Psoas muscle (tissue), 8 donors: ENCODE data around the gene POC1A. TPM values are rescaled to one million over a fixed set of nuclear protein-coding genes. Genes with fewer than 3 reads are reported as not detected.

Source experiments
- ATAC-seq, 4 donors: fragments of 200-7000 bp; cut with Tn5 transposase; one replicate each; pipeline ENCODE4 v1.9.1; 2020; ENCODE audit warnings: moderate library complexity in 3 of 4, mild to moderate bottlenecking in 2 of 4
- DNase-seq, 2 donors: peaks; one replicate each; pipeline ENCODE4 v3.0.0-alpha.2; 2020
- H3K27ac ChIP-seq: fragments of 200-600 bp; one replicate; pipeline ENCODE4 v1.8.0; 2022
- H3K27me3 ChIP-seq, 3 donors: fragments of 200-600 bp in 1 of 3; one replicate each; pipeline versions ENCODE4 v1.6.1 to v1.8.0; 2013 to 2022; ENCODE audit warnings: low read length in 2 of 3, mild to moderate bottlenecking in 2 of 3, moderate library complexity in 1 of 3; ENCODE audit not compliant: insufficient read depth in 3 of 3
- H3K36me3 ChIP-seq, 2 donors: fragments of 200-600 bp in 1 of 2; one replicate each; pipeline versions ENCODE4 v1.6.1 to v1.8.0; 2013 to 2022; ENCODE audit warnings: low read depth in 1 of 2, mild to moderate bottlenecking in 1 of 2, moderate library complexity in 1 of 2; ENCODE audit not compliant: insufficient read depth in 1 of 2
- H3K4me1 ChIP-seq: fragments of 200-600 bp; one replicate; pipeline ENCODE4 v1.8.0; 2022
- H3K4me3 ChIP-seq: fragments of 200-600 bp; one replicate; pipeline ENCODE4 v1.8.0; 2022; ENCODE audit warnings: mild to moderate bottlenecking
- H3K9me3 ChIP-seq: fragments of 200-600 bp; one replicate; pipeline ENCODE4 v1.8.0; 2022
- CTCF ChIP-seq: fragments of 200-600 bp; IDR thresholded peaks from one replicate; pipeline ENCODE4 v1.8.0; 2022; ENCODE audit warnings: antibody characterized with exemption
- WGBS, 3 donors: extraction: QIAGEN DNeasy Blood & Tissue Kit; methylation state at CpG; one replicate each; pipeline versions ENCODE4 v1.1.6 to v1.1.7; 2013; 5-methylcytosine and 5-hydroxymethylcytosine counted together
- intact Hi-C, 2 donors: fragments of 100-400 bp; cut with DNase I; formaldehyde crosslinking; loops; one replicate each; pipeline versions ENCODE4 v1.11.0 to v1.14.2; 2022
- polyA plus RNA-seq, 3 donors: library from polyadenylated mRNA; stranded (reverse); fragments of 200-250 nt; gene quantifications; one replicate each; pipeline ENCODE4 v1.2.3, GENCODE V29; 2013
- total RNA-seq, 4 donors: library from RNA; stranded (reverse); fragmentation: NEBNext Ultra II Directional in 2 of 4; extraction: Animal tissue kit (Norgen Biotek cat#: 25700) in 2 of 4; gene quantifications; one replicate each; pipeline versions ENCODE4 v1.2.1 to v1.2.4, GENCODE V29; 2021 to 2023
- donor health status: healthy with polysubstance abuse.
- donor health status: DM: no; HTN: no; CAD: no; lungs with moderate emphysema.
- donor health status: Bipolar disorder and iron deficiency.
- donor health status: healthy.
- donor health status: DM: yes; HTN: yes; CAD: no.
- donor health status: DM: no; HTN: no; CAD: no.
- donor health status: DM: no; HTN: no; CAD: no.
- donor health status: DM: yes; HTN: yes; CAD: no.

The POC1A gene
- total and polyA plus RNA-seq, 7 donors = 0.87 to 3.2 (median 1.7) TPM

- ATAC-seq (no peak), DNase-seq (peak in 1 of 2 donors; percentile 25)
- Histone ChIP-seq H3K4me1 (peaks cover 19% of the 10 kb centered on the region), H3K9me3 (no peaks in the 10 kb centered on the region), H3K27ac (no peak overlapping the region), H3K27me3 (no peaks in the 10 kb centered on the region), H3K4me3 (no peak overlapping the region), H3K36me3 (no peaks in the 10 kb centered on the region)
- 80 to 92% (median 91%) methylated on average over 3 of the region's 3 CpGs for WGBS, 3 donors
- intact Hi-C loops = loop anchor here (1.0 to 5.0 kb wide), 5 partner anchors 20 to 142 kb away; partner anchors contain the start of gene DUSP7 (in 1 of the 2)
- TF ChIP-seq CTCF = no peak
These were observed 10.6 kb downstream of the POC1A start for GRCh38 chr3:52143616-52144015.

GRCh38 chr3:52143156-52143555 lies 11.1 kb downstream of the POC1A start:
- ATAC-seq = no peak
- no peak for TF ChIP-seq CTCF
- DNase-seq = peak in 1 of 2 donors; percentile 40
- Histone ChIP-seq H3K4me3 (no peak overlapping the region), H3K9me3 (no peaks in the 10 kb centered on the region), H3K4me1 (peaks cover 19% of the 10 kb centered on the region), H3K27me3 (no peaks in the 10 kb centered on the region), H3K36me3 (no peaks in the 10 kb centered on the region), H3K27ac (no peak overlapping the region)
- intact Hi-C loops = loop anchor here in 1 of 2 donors (2.0 to 5.0 kb wide), 2 partner anchors 86 to 140 kb away; partner anchors contain the start of gene DUSP7
- WGBS, 3 donors = 97 to 100% (median 97%) methylated on average over 4 of the region's 4 CpGs

GRCh38 chr3:52141751-52142150 lies 12.5 kb downstream of the POC1A start:
- H3K27ac ChIP-seq = no peak overlapping the region
- H3K36me3 ChIP-seq = no peaks in the 10 kb centered on the region
- intact Hi-C loops = loop anchor here in 1 of 2 donors (2.0 to 5.0 kb wide), 2 partner anchors 84 to 139 kb away; partner anchors contain the start of gene DUSP7
- H3K4me3 ChIP-seq = no peak overlapping the region
- TF ChIP-seq CTCF = no peak
- H3K27me3 ChIP-seq = no peaks in the 10 kb centered on the region
- peaks cover 22% of the 10 kb centered on the region for H3K4me1 ChIP-seq
- no peak for DNase-seq
- WGBS, 3 donors = 97 to 100% (median 98%) methylated on average over 7 of the region's 7 CpGs
- no peaks in the 10 kb centered on the region for H3K9me3 ChIP-seq
- ATAC-seq = no peak

DNA sequence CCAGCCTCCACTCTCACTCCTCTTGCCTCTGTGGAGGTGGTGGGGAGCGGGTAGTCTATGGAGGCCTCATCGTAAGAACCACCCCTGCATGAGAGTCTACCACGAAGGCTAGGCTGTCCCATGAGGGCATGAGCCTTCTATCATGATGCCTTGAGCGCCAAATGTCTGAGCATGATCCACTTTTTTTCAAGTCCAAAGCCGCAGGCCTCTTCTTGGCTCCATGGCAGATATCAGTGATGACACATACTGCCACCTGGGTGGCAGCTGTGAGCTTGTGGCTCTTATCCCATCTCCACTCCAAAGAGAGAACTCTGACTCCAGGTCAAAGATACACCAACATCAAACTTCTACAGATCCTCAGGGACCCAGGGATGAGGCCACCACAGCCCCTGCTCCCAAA lies 13.5 kb downstream of the POC1A start:
- intact Hi-C loops = loop anchor here in 1 of 2 donors (5.0 kb wide), 1 partner anchor 83 kb away; the partner anchor contains the start of gene DUSP7
- no peak overlapping the region for H3K4me3 ChIP-seq
- no peak for TF ChIP-seq CTCF
- H3K27ac ChIP-seq = peak overlapping the region; percentile 82
- no peaks in the 10 kb centered on the region for H3K36me3 ChIP-seq
- 65 to 78% (median 70%) methylated on average over 5 of the region's 5 CpGs for WGBS, 3 donors
- no peaks in the 10 kb centered on the region for H3K27me3 ChIP-seq
- DNase-seq (peak in 1 of 2 donors; percentile 56), ATAC-seq (peak; percentile 70 to 83 (median 80))
- peaks cover 30% of the 10 kb centered on the region for H3K4me1 ChIP-seq
- no peaks in the 10 kb centered on the region for H3K9me3 ChIP-seq

DNA sequence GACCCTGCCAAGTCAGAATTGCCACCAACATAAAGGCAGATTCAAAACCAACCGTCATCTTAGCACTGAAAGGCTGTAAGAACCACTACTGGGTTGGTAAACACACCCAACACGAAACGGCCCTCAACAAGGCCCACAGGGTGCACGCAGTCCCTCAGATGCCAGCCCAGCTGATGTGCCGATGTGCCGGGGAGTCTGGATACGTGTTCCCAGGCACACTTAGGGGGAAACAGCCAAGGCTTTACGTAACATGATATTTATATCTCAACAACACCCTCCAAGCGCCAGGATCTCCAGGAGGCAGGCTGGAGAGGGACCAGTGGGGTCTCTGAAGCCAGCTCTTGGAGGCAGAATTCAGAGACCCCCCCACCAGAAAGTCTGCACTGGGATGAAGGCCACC lies 14.2 kb downstream of the POC1A start:
- Histone ChIP-seq H3K4me3 (no peak overlapping the region), H3K4me1 (peaks cover 30% of the 10 kb centered on the region), H3K9me3 (no peaks in the 10 kb centered on the region), H3K27me3 (no peaks in the 10 kb centered on the region), H3K27ac (peak overlapping the region; percentile 82), H3K36me3 (no peaks in the 10 kb centered on the region)
- ATAC-seq = peak; percentile 52 to 85 (median 76)
- WGBS, 3 donors = 28 to 48% (median 39%) methylated on average over 9 of the region's 9 CpGs
- intact Hi-C loops = loop anchor here in 1 of 2 donors (5.0 kb wide), 2 partner anchors 68 to 83 kb away; partner anchors contain the start of gene DUSP7
- no peak for TF ChIP-seq CTCF
- peak in 1 of 2 donors; percentile 75 for DNase-seq
